ENCODE data around the gene MOCS3.
"Not testable (repeated sequence)": the region's sequence is repeated elsewhere in the genome, so short reads cannot be mapped to it uniquely, and the experiment has no call there.

MOCS3 gene

GRCh38 chr20:50932016-50932485 is 26.6 kb upstream of the MOCS3 start:
- no peak for DNase-seq

DNA sequence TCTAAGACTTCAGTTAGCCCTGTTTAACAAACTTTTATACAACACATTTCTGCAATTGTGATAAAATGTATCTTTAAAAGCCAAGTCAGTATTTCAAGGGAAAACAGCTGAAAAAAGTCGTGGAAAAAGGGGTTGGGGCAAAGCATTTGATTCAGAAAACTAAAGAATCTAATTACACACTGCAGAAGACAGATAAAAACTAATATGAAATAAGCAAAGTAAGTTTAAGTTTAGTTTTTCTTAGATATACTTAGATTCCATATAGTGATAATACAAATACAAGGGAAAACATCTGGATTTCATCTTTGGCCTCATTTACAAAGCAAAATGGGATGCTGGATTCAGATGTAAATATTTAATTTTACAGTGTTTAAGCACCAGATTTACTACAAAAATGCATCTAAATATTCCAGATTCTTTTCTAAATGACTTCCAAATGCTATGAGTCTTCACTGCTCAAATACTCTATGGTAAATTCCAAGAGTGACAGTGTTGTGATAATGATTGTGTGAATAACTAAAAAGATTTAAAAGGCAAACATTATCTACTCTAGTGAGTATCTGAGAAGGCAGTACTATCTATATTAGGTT is 25.8 kb upstream of the MOCS3 start:
- no peak for DNase-seq

DNA sequence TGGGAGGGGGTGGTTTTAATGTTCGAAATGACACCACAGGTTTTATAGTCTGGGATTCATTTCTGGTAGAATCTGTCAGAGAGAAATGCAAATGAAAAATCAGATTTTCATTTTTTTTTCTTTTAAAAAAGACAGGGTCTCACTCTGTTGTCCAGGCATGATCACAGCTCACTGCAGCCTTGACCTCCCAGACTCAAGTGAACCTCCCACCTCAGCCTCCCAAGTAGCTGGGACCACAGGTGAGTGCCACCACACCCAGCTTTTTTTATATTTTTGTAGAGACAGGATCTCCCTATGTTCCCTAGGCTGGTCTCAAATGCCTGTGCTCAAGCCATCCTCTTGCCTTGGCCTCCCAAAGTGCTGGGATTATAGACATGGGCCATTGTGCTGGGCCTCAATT is 25.0 kb upstream of the MOCS3 start:
- DNase-seq = no peak

- no peak for DNase-seq
Measured at GRCh38 chr20:50943069-50943468, 15.5 kb upstream of the MOCS3 start.

GRCh38 chr20:50948132-50948785 is 10.4 kb upstream of the MOCS3 start:
- DNase-seq = no peak

- DNase-seq = no peak
Measured at GRCh38 chr20:50953196-50953595, 5.4 kb upstream of the MOCS3 start.

DNA sequence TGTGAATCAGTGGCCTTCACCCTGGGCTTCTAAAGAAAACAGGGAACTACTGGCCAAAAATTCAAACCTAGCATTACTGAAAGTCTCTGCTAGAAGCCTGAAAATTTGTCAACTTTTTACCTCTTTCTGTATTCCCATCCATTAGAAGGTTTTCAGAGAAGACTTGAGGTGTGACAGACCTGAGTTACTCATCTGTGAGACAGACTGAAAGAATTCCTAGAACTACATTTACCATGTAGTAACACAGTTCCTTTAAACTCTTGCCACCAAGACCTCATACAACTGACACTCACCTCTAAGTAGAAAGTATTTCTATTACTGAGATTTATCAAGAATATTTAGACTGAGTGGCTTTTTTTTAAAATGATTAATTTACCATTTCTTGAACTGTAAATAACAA is 4.8 kb upstream of the MOCS3 start:
- DNase-seq = no peak

- no peak for DNase-seq
Measured at GRCh38 chr20:50957276-50957675, 1.3 kb upstream of the MOCS3 start.

DNA sequence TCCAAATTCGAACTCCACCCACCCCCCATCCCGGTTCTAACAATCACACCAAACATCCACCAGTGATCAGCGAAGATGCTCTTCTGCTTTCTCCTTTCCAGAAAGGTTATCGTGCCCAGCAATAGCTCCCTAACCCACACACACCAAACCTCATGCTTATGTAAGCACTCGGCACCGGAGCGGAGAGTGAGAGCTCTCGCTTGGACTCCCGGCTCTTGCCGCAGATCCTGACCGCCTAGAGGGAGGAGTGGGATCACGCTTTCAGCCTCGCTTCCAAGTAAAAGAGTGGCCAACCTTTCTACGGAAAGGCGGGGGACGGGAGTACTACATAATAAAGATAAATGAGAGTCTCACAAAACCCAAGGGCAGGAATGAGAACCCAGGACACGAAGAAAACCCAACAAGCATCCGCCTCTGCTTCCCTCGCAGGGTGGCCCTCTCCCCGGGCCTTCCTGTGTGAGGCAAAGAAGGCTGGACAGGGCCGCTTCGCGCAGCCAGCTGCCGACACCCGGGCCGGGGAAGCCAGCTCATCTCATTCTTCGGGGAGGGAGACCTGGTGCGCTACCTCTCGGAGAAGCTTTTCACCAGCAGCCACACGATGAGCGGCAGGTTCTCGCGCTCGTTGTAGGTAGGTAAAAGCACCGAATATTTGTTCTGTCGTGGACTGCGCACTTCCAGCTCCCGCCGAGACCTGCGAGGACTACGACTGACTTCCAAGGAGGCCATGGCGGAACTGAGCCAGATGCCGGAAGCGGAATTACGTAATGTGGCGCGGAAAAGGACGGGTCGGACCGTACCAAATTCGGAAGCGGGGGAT is 612 bp upstream of the MOCS3 start, which contains the start of gene DPM1:
DPM1 (minus strand) TSS at position 735 of the 817 bp plus-strand sequence; CDS start at position 726, 9 bp downstream.
- DNase-seq = peak; percentile 87 to 97

GRCh38 chr20:50959543-50960126 is 1.0 kb downstream of the MOCS3 start:
- no peak for DNase-seq

- no peak for DNase-seq
Measured at GRCh38 chr20:50967586-50967985, 9.0 kb downstream of the MOCS3 start.

- no peak for DNase-seq
Measured at GRCh38 chr20:50968289-50968688, 9.7 kb downstream of the MOCS3 start.

- no peak for DNase-seq
Measured at GRCh38 chr20:50969435-50969834, 10.8 kb downstream of the MOCS3 start.

DNA sequence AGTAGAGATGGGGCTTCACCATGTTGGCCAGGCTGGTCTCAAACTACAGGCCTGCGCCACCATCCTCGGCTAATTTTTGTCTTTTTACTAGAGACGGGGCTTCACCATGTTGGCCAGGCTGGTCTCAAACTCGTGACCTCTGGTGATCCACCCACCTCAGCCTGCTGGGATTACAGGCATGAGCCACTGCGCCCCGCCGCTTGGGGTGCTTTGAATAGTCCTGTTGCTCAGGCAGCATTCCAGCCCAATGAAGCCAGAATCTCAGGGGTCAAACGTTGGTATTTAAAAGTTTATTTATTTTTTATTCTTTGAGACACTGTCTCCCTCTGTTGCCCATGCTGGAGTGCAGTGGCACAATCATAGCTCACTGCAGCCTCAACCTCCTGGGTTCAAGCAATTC is 11.3 kb downstream of the MOCS3 start:
- DNase-seq = no peak

- no peak for DNase-seq
Measured at GRCh38 chr20:50975701-50976330, 17.2 kb downstream of the MOCS3 start.

DNA sequence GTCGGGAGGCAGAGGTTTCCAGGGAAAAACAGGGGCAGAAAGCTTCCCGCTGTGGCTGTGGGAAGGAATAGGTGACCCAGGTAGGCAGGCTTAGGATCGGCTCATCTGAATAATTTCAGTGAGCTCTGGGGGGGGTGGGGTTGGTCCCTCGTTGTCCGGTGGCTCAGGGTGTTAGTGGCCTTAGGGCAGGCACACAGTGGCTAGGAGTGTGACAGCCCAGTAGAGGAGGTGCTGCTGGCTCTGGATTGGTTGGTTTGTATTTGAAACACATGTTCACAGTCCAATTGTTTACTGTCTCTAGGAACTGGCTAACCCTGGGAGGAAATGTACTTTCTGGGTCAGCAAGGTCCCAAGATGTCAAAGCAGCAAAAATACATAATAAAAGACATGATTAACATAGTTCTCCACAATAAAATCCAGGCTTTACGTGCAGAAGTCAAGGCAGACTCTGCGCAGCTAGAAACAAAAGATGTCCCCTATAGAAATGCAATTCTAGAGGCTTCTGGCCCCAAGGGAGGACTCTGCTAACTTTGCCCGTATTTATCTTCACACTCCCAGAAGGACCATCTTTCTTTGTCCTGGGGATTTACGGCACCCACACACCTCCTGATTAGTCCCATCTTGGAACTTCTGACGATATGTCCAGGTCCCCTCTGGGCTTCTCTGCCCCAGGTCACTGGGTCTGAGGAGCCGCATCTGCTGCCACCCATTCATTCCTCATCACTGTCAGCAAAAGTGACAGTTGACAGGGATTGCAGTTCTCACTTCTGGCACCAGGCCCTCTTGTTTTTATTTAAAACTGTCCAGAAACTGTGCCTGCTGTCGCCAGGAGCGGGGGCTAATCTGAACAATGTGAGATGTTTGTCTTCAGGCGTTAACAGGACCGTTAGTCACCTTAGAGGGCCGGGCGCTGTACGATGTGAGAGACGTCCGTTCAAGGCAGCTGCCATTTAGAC is 18.7 kb downstream of the MOCS3 start:
- no peak for DNase-seq

DNA sequence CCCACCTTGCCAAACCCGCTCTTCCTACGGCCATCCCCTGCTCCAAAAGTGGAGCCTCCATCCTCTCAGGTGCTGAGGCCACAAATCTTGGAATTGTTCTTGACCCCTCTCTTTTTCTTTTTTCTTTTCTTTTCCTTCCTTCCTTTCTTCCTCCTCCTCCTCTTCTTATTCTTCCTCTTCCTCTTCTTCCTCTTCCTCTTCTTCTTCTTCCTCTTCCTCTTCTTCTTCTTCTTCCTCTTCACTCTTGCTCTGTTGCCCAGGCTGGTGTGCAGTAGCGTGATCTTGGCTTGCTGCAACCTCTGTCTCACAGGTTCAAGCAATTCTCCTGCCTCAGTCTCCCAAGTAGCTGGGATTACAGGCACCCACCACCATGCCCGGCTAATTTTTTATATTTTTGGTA is 19.9 kb downstream of the MOCS3 start:
- DNase-seq = not testable (repeated sequence)

GRCh38 chr20:50980071-50980681 is 21.6 kb downstream of the MOCS3 start:
- DNase-seq = peak in 1 of 2 donors; percentile 29

GRCh38 chr20:50980851-50981713 is 22.5 kb downstream of the MOCS3 start:
- DNase-seq = peak; percentile 12 to 26

DNA sequence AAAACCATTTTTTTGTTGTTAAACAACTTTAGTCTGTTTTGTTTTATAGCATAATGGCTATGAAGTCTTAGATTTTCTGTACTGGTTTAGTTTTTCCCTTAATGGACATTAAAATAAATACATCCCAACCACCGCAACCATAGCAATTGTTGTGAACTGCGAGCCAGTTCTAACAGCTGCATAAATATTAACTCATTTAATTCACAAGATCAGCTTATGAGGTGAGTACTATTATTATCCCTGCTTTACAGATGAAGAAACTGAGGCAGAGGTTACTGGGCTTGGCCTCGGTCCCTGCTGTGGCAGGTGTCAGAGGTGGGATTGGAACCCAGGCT is 23.1 kb downstream of the MOCS3 start:
- DNase-seq = no peak
